SKM-1 treated with dmso at 0.1 percent for 144 hours (cell line): ENCODE data around the gene KRT82.
"Not testable (repeated sequence)": the region's sequence is repeated elsewhere in the genome, so short reads cannot be mapped to it uniquely, and the experiment has no call there.

Experiments
- DNase-seq: peaks from one replicate; lab custom pipeline; 2025; ENCODE audit not compliant: unreplicated experiment; lab: John Stamatoyannopoulos, UW

Gene KRT82

GRCh38 chr12:52346593-52346992 is 59.5 kb downstream of the KRT82 start:
- DNase-seq = no peak

GRCh38 chr12:52345041-52345440 is 61.1 kb downstream of the KRT82 start:
- DNase-seq = not testable (repeated sequence)

GRCh38 chr12:52344111-52344510 is 62.0 kb downstream of the KRT82 start:
- DNase-seq = no peak
